ENCODE data around the gene CD200R1L.

DNA sequence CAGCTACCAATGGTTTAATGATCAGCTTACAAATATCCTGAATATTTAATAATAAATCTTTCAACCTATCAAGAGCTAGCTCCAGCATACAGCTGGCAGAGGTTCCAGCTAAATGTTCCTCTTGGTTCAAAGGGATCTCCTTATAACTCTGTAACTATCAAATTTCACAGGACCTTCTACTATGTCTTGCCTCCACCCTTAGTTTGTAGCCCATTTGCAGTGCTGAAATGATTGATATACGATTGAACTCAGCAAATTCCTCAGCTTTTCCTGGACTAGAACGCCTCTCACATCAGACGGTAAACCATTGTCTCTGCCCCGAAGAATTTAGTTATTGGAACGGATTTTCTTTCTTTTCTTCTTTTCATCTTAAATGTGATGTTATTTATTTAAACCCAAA lies 41.5 kb downstream of the CD200R1L start:
- TF ChIP-seq CTCF (IDR thresholded peaks at IDR 0.05) (no peak), POLR2A (IDR thresholded peaks at IDR 0.05) (no peak)
